ENCODE measurements around the gene CITED1. TPM values are rescaled to one million over a fixed set of nuclear protein-coding genes. Genes with fewer than 3 reads are reported as not detected.
A peak's percentile ranks its signal among the peaks of the same experiment; 100 is the strongest.

CITED1 gene
- total RNA-seq, 2 experiments from 2014 or later: not detected

DNA sequence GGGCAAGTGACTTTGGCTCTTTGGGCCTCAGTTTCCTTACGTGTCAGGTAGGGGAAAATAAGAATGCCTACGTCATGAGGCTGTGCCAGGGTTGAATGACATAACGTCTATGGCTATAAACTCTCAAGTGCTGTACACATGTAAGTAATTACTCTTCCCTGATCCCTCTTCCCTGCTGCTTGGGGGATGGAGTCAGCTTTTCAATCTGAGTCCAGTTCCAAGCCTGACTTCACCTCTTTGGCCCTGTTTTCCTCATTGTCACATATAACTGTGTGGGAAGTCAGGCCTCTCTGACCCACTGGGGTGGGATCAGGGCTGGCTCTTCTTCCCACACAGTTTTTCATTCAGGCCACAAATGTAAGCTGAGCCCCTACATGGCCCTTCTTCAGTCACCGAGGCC is 11.4 kb upstream of the CITED1 start:
- Mint-ChIP-seq H3K4me3 (no peak overlapping the region), H3K27ac (no peak overlapping the region), H3K36me3 (ENCODE audit: low read depth) (no peaks in the 10 kb centered on the region), H3K27me3 (no peaks in the 10 kb centered on the region), H3K9me3 (no peaks in the 10 kb centered on the region), H3K4me1 (no peaks in the 10 kb centered on the region)
- ChIA-PET CTCF (no interaction called here), POLR2A (no interaction called here)
- no peak for DNase-seq

- Mint-ChIP-seq H3K4me3 (no peak overlapping the region), H3K36me3 (ENCODE audit: low read depth) (no peaks in the 10 kb centered on the region), H3K27me3 (no peaks in the 10 kb centered on the region), H3K27ac (no peak overlapping the region), H3K4me1 (no peaks in the 10 kb centered on the region), H3K9me3 (no peaks in the 10 kb centered on the region)
- ChIA-PET CTCF (interaction anchor here (0.6 kb wide), 1 partner anchor 123 kb away, joined by 6 read pairs; no protein-coding TSS in a partner anchor), POLR2A (no interaction called here)
- DNase-seq: no peak
Measured at GRCh38 chrX:72316408-72317110, 10.8 kb upstream of the CITED1 start.

DNA sequence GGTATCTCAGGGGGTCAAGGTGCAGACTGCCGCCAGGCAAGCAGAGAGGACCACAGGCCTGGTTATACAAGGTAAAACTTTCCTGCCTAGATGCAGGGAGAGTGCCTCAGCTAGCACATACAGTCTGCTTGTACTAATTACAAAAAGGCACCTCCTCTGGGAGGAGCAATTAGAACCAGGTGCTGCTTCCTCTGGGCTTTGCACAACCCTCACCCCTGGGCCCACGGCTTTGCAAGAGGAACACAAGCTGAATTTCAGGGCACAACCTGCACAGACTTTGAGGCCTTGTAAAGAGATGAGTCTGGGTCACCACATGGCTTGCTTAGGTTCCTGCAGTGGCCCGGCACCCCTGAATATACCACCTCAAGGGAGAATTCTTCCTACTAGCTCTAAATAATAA is 9.2 kb upstream of the CITED1 start:
- no peak overlapping the region for H3K27ac Mint-ChIP-seq
- no peaks in the 10 kb centered on the region for H3K9me3 Mint-ChIP-seq
- ChIA-PET CTCF (interaction anchor here (0.8 kb wide), 1 partner anchor 169 kb away, joined by 3 read pairs; no protein-coding TSS in a partner anchor), POLR2A (no interaction called here)
- no peaks in the 10 kb centered on the region for H3K4me1 Mint-ChIP-seq
- H3K27me3 Mint-ChIP-seq: peaks cover 2% of the 10 kb centered on the region
- no peak overlapping the region for H3K4me3 Mint-ChIP-seq
- DNase-seq: no peak
- no peaks in the 10 kb centered on the region for H3K36me3 Mint-ChIP-seq (ENCODE audit: low read depth)

DNA sequence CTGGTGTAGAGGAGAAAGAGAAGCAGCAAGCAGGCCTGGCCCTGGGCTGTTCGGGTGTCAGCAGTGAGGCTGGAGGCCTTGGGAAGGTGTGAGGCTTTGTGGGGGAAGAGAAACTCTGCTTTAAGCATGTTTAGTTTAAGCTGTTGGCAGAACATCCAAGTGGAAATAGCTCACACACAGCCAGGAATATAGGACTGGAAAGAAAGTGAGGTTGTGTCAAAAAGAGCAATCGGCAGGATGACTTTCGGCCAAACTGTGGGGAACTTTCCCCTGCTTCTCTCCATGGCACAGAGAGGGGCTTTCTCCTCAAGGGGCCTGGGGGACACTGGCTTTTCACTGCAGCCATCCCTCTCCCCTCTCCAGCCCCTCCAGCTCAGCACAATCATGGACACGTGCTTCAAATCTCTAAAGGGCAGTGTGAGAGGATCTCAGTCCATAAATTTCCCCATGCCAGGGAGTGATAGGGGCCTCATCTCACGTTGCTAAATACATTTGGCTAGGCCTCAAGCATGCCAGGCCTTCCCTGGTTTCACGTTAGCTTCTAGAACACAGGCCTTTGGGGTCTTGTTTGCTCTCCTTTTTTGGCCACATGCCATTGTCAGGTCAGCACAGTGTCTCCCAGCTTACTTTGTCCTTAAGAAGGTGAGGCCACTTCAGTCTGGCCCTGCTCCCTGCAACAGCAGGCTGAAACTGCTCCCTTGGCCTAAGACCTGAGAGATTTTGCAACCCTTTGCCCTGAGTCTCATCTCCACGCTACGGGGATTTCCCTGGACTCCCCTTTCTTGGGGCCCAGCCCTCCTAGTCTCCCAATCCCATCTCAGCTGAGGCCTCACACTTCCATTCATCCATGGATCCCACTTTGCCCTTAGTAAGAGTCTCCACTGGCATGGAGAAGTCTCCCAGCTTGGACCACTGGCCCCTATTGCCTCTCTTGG is 8.3 kb upstream of the CITED1 start:
- DNase-seq: no peak
- H3K9me3 Mint-ChIP-seq: no peaks in the 10 kb centered on the region
- ChIA-PET CTCF (interaction anchor here (0.8 kb wide), 1 partner anchor 170 kb away, joined by 3 read pairs; no protein-coding TSS in a partner anchor), POLR2A (no interaction called here)
- no peak overlapping the region for H3K4me3 Mint-ChIP-seq
- H3K4me1 Mint-ChIP-seq: no peaks in the 10 kb centered on the region
- H3K36me3 Mint-ChIP-seq (ENCODE audit: low read depth): no peaks in the 10 kb centered on the region
- H3K27me3 Mint-ChIP-seq: peaks cover 12% of the 10 kb centered on the region
- no peak overlapping the region for H3K27ac Mint-ChIP-seq

DNA sequence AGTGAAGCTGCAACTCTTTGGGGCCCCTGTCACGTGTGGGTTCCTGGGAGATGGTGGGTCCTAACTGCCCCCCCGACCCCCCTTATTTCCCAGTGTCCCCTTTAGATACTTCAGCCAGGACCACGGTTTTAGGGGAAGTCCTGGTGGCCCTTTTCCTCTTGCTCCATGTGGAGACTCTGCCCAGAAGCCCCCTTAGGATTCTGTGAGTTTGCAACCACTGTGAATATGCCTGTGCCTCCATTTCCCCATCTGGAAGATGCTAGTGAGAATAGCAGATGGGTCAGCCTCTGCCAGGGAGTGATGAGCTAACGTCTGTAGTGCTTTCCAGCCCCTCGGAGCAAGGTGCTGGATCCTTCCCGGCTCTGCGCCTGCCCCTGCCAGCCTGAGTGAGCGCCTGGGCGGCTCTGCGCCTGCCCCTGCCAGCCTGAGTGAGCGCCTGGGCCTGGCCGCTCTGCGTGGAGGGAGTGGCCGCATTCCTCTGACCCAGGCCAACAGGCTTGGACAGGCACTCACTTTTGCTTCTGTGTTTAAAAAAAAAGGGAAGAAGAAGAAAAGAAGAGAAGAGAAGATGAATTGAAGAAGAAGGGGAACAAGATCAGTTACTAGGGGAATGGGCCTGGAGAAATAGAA is 6.7 kb upstream of the CITED1 start:
- Mint-ChIP-seq H3K4me1 (peaks cover 9% of the 10 kb centered on the region), H3K27me3 (peaks cover 26% of the 10 kb centered on the region), H3K36me3 (ENCODE audit: low read depth) (no peaks in the 10 kb centered on the region), H3K9me3 (no peaks in the 10 kb centered on the region), H3K4me3 (no peak overlapping the region), H3K27ac (no peak overlapping the region)
- ChIA-PET CTCF (no interaction called here), POLR2A (no interaction called here)
- DNase-seq: no peak

DNA sequence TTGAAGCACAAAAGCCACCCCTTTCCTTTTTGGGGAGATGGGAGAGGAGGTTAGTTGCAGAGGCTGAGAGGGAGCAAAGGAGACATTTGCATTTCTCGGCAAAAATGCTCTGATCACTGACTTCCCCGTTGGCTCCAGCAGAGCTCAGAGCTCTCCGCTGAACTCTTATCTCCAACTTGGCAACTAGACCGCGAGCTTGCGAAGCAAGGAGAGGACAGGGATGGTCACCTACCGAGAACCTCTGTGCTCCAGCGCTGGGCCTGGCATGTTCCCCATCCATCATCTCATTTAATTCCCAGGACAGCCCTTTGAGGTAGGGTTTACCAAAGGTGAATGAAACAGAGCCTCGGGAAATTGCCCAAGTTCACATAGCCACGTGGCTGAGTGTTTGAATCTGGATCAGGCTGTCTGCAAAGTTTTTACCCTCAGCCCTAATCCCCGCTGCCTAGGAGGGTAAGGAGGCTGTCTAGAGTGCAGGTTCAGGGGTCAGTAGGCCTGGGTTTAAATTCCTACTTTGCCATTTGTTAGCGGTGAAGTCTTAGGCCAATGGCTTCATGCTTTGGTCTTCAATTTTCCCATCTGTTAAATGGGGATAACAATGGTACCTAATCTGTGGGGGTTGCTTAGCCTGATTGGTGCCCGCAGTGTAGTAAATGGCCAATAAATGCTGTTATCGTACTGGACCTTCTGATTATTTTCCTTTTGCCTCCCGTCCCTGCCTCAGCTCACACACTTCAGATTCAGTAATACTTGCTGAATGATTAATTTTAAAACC is 3.8 kb upstream of the CITED1 start:
- ChIA-PET POLR2A (no interaction called here), CTCF (no interaction called here)
- no peaks in the 10 kb centered on the region for H3K9me3 Mint-ChIP-seq
- no peaks in the 10 kb centered on the region for H3K36me3 Mint-ChIP-seq (ENCODE audit: low read depth)
- no peak for DNase-seq
- H3K27me3 Mint-ChIP-seq: peaks cover 42% of the 10 kb centered on the region
- peaks cover 23% of the 10 kb centered on the region for H3K4me1 Mint-ChIP-seq
- H3K4me3 Mint-ChIP-seq: no peak overlapping the region
- no peak overlapping the region for H3K27ac Mint-ChIP-seq

DNA sequence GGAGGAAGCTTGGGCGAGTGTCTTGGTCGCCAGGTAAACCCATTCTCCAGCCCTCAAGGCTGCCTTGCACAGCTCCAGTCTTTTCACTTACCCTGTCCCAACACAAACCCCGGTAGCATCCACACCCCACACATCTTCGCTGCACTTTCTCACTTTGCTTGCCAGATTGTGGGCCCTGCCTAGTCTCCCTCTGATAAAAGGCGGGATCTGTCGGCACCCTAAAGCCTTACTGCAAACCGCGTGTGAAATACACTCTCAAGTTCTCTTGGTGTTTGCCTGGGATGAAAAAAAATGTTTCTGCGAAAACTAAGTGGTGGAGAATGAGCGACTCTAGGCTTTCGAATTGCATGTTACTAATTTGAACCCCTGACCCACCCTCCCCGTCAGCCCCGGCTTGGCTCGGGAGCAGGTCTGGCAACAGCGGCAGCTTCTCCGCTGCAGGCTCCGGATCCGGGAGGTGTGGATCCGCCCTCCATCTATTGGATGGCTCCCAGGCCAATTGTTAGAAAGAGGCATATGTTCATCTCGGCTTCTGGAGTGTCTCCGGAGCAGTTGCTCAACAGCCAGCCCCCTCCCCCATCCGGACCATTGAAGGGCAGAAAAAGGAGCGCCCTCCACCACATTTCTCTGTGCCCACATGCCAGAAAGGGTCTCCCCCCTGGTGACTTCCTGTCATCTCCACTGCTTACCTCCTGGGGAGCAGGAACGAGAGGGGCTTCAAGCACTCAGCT is 3.0 kb upstream of the CITED1 start:
- Mint-ChIP-seq H3K4me3 (peak overlapping the region; percentile 11), H3K27ac (no peak overlapping the region), H3K4me1 (peaks cover 26% of the 10 kb centered on the region), H3K27me3 (peaks cover 47% of the 10 kb centered on the region), H3K36me3 (ENCODE audit: low read depth) (no peaks in the 10 kb centered on the region), H3K9me3 (no peaks in the 10 kb centered on the region)
- DNase-seq: no peak
- CTCF ChIA-PET: no interaction called here
- POLR2A ChIA-PET: interaction anchor here (3.0 kb wide), 1 partner anchor 32 kb away, joined by 14 read pairs; the partner anchor contains the start of gene RPS4X

- H3K4me3 Mint-ChIP-seq: peak overlapping the region; percentile 11
- ChIA-PET POLR2A (interaction anchor here (3.0 kb wide), 1 partner anchor 32 kb away, joined by 14 read pairs; the partner anchor contains the start of gene RPS4X), CTCF (no interaction called here)
- no peaks in the 10 kb centered on the region for H3K36me3 Mint-ChIP-seq (ENCODE audit: low read depth)
- H3K4me1 Mint-ChIP-seq: peaks cover 26% of the 10 kb centered on the region
- peaks cover 51% of the 10 kb centered on the region for H3K27me3 Mint-ChIP-seq
- no peaks in the 10 kb centered on the region for H3K9me3 Mint-ChIP-seq
- no peak for DNase-seq
- H3K27ac Mint-ChIP-seq: no peak overlapping the region
Measured at GRCh38 chrX:72308209-72308565, 2.5 kb upstream of the CITED1 start.

DNA sequence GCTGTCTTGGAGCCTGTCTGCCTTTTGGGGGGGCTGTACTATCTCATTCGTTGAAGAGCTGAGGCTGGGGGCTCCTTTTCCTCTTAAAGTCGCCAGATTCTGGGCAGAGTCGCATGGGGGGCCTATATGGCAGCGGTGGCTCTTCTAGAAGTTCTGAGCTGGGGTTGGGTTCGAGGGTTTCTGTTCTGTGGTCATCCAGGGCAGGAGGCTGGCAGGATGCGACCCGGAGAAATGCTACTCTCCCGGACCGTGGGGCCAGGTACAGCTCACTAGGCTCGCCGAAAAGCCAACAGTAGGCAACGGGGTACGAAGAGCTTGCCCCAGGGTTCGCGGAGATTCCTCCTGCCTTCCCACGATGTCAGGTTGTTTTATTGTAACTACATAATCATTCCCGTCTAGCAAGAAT is 1.9 kb upstream of the CITED1 start:
- ChIA-PET POLR2A (interaction anchor here (3.0 kb wide), 1 partner anchor 31 kb away, joined by 14 read pairs; the partner anchor contains the start of gene RPS4X), CTCF (interaction anchor here (1.5 kb wide), 1 partner anchor 30 kb away, joined by 4 read pairs; the partner anchor contains the start of gene RPS4X)
- H3K27me3 Mint-ChIP-seq: peaks cover 57% of the 10 kb centered on the region
- no peak overlapping the region for H3K27ac Mint-ChIP-seq
- H3K9me3 Mint-ChIP-seq: no peaks in the 10 kb centered on the region
- H3K4me3 Mint-ChIP-seq: no peak overlapping the region
- H3K36me3 Mint-ChIP-seq (ENCODE audit: low read depth): no peaks in the 10 kb centered on the region
- peaks cover 26% of the 10 kb centered on the region for H3K4me1 Mint-ChIP-seq
- DNase-seq: no peak

- POLR2A ChIA-PET: interaction anchor here (0.8 to 3.0 kb wide), 2 partner anchors 26 to 31 kb away, joined by 3 to 14 read pairs; partner anchors contain the start of gene RPS4X
- Mint-ChIP-seq H3K4me3 (peak overlapping the region; percentile 63), H3K27ac (no peak overlapping the region), H3K9me3 (no peaks in the 10 kb centered on the region), H3K36me3 (ENCODE audit: low read depth) (no peaks in the 10 kb centered on the region), H3K4me1 (peaks cover 26% of the 10 kb centered on the region), H3K27me3 (peaks cover 61% of the 10 kb centered on the region)
- CTCF ChIA-PET: interaction anchor here (1.5 kb wide), 1 partner anchor 30 kb away, joined by 4 read pairs; the partner anchor contains the start of gene RPS4X
- peak; percentile 19 for DNase-seq
Measured at GRCh38 chrX:72306851-72307645, 1.3 kb upstream of the CITED1 start.

- Mint-ChIP-seq H3K27ac (no peak overlapping the region), H3K4me3 (no peak overlapping the region), H3K27me3 (peaks cover 63% of the 10 kb centered on the region), H3K36me3 (ENCODE audit: low read depth) (no peaks in the 10 kb centered on the region), H3K9me3 (no peaks in the 10 kb centered on the region), H3K4me1 (peaks cover 26% of the 10 kb centered on the region)
- ChIA-PET POLR2A (interaction anchor here (0.8 to 3.0 kb wide), 2 partner anchors 26 to 30 kb away, joined by 3 to 14 read pairs; partner anchors contain the start of gene RPS4X), CTCF (interaction anchor here (1.5 kb wide), 1 partner anchor 29 kb away, joined by 4 read pairs; the partner anchor contains the start of gene RPS4X)
- DNase-seq: no peak
Measured at GRCh38 chrX:72306085-72306801, 529 bp upstream of the CITED1 start.

Measured in activated CD4-positive, alpha-beta memory T cell treated with anti-CD3 and anti-CD28 coated beads, Interleukin-2, amount 10 ng/mL, durations not matched to agents 7 days and 5 days (primary cell).